Femur (tissue), 1 donor: ENCODE data around the gene KRTAP5-10.
"Not testable (repeated sequence)": the region's sequence is repeated elsewhere in the genome, so short reads cannot be mapped to it uniquely, and the experiment has no call there.

ENCODE experiments used
- DNase-seq: peaks from one replicate; pipeline ENCODE4 v3.0.0-alpha.2; 2017

Gene KRTAP5-10

GRCh38 chr11:71565263-71565662 lies at the start of gene KRTAP5-10:
Gene KRTAP5-10 (plus strand): TSS chr11:71565563. CDS start chr11:71565588, 25 bp downstream.
- DNase-seq = no peak

DNA sequence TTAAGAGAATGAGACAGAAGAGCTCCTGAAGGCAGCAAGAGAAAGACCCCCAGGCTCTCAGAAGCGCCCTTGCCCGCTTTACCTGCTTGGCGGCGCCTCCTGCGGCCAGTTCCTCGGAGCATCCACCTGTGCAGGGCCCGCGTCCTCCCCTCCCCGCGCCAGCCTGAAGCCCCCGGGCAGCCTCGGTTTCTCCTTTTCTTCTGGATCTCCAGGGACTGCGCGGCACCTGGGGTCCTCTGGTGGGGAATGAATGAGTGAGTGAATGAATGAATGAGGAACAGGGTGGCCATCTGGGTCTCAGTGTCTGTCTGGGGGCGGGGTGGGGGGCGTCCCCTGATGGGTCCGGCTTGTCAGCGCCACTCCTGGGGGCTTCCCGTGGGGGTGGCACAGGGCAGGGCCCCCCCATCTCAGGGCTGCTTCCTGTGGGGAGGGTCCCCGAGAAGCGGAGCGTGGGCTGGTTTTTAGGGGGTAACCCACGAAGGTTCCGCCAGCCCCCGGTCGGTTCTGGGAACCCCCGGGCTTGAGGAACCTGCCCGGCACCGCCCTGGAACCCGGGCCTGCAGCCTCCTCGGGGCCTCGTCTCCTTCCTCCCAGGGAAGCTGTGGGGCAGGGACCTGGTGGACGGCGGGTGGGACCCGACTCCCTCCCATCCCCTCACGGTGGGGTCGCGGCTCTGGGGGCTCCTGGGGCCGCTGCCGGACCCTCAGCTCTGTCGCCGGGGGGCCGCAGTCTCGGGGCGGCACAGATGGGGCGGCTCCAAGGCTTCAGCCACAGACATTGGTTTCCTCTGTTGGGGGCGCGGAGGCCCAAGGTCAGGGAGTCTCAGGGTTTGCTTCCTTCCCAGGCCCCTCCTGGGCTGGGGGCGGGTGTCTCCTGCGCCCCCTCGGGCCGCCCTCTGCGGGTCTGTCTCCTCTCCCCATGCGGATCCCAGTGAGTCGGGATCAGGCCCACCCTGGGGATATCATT lies 46.6 kb upstream of the KRTAP5-10 start:
- DNase-seq = no peak

GRCh38 chr11:71519546-71519945 lies 45.8 kb upstream of the KRTAP5-10 start:
- DNase-seq = no peak

DNA sequence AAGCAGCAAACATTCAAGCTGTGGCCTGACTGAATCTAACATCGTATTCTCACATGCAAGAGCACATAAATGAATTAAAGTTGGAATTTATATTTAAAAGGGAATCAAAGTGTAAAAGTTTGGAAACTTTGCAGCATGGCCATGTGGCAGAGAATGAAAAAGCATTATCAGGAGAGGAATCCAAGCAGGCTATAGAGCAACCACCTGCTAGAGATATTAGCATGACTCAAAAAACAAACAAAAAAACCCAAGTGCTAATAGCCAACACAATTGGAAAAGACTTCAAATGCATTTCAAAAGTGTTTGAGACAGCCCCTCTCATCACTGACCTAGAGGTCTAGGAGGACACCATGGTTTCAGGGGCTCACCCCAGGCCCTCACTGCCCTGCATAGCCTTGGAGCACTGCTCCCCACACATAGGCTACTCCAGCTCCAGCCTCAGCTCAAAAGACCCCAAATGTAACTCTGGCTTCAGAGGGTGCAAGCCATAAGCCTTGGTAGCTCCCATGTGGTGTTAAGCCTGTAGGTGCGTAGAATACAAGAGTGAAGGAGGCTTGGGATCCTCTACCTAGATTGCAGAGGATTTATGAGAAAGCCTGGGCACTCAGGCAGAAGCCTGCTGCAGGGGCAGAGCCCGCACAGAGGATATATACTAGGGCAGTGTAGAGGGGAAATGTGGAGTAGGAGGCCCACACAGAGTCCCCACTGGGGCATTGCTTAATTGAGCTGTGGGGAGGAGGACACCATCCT lies 40.0 kb upstream of the KRTAP5-10 start:
- no peak for DNase-seq

DNA sequence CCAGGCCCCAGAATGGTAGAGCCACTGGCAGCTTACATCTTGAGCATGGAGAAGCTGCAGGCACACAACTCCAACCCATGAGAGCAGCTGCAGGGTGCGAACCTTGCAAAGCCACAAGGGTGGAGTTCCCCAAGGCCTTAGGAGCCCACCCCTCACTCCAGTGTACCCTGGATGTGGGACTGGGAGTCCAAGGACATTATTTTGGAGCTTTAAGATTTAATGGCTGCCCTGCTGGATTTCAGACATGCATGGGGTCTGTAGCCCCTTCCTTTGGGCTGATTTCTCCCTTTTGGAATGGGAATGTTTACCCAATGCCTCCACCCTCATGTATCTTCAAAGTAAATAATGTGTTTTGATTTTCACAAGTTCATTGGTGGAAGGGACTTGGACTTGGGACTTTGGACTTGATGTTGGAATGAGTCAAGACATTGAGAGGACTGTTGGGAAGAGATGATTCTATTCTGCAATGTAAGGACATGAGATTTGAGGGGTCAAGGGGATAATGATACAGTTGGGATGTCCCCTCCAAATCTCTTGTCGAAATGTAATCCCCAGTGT lies 39.3 kb upstream of the KRTAP5-10 start:
- DNase-seq = no peak

- not testable (repeated sequence) for DNase-seq
These were observed 38.4 kb upstream of the KRTAP5-10 start, which contains the start of gene KRTAP5-7 for GRCh38 chr11:71526796-71527575. Gene KRTAP5-7 (plus strand): TSS chr11:71527267. CDS start chr11:71527301, 34 bp downstream.

DNA sequence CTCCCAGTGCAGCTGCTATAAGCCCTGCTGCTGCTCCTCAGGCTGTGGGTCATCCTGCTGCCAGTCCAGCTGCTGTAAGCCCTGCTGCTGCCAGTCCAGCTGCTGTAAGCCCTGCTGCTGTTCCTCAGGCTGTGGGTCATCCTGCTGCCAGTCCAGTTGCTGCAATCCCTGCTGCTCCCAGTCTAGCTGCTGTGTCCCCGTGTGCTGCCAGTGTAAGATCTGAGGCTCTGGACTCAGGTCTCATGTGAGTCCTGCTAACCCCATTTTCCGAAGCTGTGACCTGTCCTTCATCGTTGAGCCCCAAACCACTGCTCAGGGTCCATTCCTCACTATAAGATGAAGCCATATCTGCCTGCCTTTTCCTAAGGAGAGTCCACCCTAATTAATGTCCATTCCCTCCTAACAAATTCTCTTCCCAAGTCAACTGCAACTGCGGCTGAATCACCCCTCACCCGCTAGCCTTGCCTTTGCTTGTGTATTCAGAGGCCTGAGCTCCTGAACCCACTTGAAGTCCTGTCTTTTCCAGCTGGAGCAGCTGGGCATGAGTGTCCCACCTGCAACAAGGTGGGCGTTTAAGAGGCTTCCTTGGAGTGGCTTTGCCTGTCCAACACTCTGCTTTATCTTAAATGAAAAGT lies 37.7 kb upstream of the KRTAP5-10 start:
- no peak for DNase-seq

DNA sequence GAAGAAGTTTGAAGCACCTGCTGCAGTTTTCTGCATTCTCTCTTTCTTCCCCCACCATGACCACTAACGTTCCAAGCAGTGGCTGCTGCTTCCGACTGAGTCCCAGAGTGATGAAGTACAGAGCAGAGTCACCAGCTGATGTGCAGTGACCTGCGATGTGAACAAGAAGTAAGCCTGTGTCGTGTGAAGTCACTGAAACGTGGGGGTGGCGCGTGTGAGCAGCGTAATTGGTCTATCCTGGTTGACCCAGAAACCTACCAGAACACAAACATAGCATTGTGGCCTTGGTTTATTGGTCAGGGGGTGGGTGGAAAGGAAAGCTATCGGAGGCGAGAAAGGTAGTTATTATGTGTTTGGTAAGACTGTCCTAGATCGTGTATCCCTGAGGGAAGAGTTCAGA lies 34.8 kb upstream of the KRTAP5-10 start:
- DNase-seq = no peak

DNA sequence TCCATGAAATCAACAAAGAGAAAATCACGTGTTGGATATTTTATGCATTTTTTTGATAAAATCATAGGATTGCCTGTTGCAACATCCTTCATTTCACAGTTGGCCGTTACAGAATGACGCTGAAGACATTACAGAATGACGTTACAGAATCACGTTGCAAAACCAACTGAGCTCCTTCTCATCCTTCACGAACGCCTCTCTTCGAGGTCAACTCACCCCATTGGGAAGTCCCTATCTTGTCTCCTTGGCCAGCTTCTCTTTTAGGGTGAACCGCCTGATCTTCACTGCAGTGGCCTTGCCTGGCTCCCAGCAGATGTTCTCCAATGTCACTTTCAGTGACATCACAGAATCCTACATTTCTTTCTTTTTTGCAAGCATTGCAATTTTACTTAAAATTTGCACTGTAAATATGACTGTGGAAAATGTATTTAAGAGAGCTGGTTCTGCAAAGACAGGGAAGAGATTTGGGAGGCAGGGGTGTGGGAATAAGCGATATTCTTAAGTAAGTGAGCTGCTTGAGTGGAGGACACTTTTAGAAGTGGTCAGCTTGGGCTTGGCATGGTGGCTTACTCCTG lies 33.2 kb upstream of the KRTAP5-10 start:
- DNase-seq = no peak

GRCh38 chr11:71534711-71535608 lies 30.4 kb upstream of the KRTAP5-10 start:
- DNase-seq = not testable (repeated sequence)

GRCh38 chr11:71535825-71536224 lies 29.5 kb upstream of the KRTAP5-10 start:
- DNase-seq = no peak

DNA sequence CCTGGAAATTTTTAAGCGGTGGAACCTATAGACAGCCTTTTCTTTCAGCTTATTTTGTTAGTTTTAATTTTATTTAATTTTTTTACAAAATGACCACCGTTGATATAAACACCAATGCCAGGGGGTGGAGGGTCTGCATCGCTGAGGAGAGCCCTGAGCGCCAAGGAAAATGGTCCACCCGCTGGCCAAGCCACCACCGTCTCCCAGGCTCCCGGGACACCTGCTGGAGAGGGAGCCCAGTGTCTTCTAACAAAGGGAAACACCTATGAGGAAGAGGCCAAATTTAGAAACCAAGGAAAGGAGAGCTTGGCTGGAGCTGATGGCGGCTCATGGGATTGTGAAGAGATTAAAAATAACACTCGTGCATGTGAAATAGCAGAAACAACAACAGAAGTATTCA lies 27.8 kb upstream of the KRTAP5-10 start:
- DNase-seq = no peak

DNA sequence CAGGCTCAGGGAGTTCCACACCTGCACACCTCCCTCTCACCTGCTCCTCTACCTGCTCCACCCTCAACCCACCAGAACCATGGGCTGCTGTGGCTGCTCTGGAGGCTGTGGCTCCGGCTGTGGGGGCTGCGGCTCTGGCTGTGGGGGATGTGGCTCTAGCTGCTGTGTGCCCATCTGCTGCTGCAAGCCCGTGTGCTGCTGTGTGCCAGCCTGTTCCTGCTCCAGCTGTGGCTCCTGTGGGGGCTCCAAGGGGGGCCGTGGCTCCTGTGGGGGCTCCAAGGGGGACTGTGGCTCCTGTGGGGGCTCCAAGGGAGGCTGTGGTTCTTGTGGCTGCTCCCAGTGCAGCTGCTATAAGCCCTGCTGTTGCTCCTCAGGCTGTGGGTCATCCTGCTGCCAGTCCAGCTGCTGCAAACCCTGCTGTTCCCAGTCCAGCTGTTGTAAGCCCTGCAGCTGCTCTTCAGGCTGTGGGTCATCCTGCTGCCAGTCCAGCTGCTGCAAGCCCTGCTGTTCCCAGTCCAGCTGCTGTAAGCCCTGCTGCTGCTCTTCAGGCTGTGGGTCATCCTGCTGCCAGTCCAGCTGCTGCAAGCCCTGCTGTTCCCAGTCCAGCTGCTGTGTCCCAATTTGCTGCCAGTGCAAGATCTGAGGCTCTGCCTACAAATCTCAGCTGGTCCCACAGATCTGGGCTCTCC lies 27.2 kb upstream of the KRTAP5-10 start, which contains the start of gene KRTAP5-8:
Gene KRTAP5-8 (plus strand): TSS at position 49 of the 689 bp plus-strand sequence. CDS start 31 bp downstream, at position 80.
- DNase-seq = not testable (repeated sequence)

DNA sequence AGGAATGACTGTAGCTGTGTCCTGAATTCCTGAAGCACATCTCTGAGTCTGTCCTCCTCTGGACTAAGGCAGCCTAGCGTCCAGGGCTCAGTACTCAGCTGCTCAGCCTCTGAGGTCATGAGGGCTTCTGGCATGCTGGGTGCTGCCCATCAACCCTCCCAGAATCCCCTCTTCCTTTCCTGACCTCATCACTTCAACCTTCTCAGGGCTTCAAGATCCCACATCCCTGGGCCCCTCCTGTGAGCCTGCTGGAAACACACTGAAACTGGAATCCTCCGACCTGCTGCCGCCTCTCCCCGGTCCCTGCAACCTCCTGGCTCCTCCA lies 26.7 kb upstream of the KRTAP5-10 start:
- no peak for DNase-seq

- no peak for DNase-seq
These were observed 26.3 kb upstream of the KRTAP5-10 start for GRCh38 chr11:71539017-71539416.

DNA sequence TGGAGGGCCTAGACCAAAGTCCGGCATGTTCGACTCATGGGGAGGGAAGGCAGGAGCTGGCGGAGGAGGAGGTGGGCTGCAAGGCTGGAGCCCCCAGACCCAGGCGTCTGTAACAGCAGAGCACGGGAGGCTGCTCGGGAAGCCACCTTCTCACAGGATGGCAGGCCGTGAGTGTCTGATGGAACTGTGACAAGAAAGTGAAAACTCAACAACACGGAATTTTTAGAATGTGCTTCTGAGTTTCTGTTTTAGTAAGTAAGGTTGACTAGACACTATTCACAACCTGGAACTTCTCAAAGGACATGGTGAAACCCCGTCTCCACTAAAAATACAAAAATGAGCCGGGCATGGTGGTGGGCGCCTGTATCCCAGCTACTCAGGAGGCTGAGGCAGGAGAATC lies 25.4 kb upstream of the KRTAP5-10 start:
- not testable (repeated sequence) for DNase-seq

- DNase-seq = not testable (repeated sequence)
These were observed 24.6 kb upstream of the KRTAP5-10 start for GRCh38 chr11:71540521-71541304.

- DNase-seq = no peak
These were observed 23.0 kb upstream of the KRTAP5-10 start for GRCh38 chr11:71542382-71542781.
